CD4-positive, alpha-beta T cell treated with Interleukin-2 at 100 ng/mL for 4 hours (primary cell): ENCODE measurements around the gene NISCH.

Experiments
- DNase-seq: peaks from one replicate; pipeline ENCODE4 v3.0.0-alpha.2; 2020; ENCODE audit warnings: low spot score

The NISCH gene

GRCh38 chr3:52447512-52448355 is 7.7 kb upstream of the NISCH start:
- no peak for DNase-seq

- no peak for DNase-seq
Observed at GRCh38 chr3:52450489-52451236, 4.7 kb upstream of the NISCH start.

- no peak for DNase-seq
Observed at GRCh38 chr3:52451237-52452083, 3.9 kb upstream of the NISCH start.

GRCh38 chr3:52452126-52452525 is 3.3 kb upstream of the NISCH start:
- no peak for DNase-seq

- no peak for DNase-seq
Observed at GRCh38 chr3:52452570-52453221, 2.7 kb upstream of the NISCH start.

GRCh38 chr3:52453496-52454249 is 1.7 kb upstream of the NISCH start, which contains the start of gene TNNC1:
Gene TNNC1, minus strand, starts transcription at chr3:52454041. Its CDS starts 26 bp downstream, at chr3:52454015.
- DNase-seq, result no peak

GRCh38 chr3:52454250-52454937 is 1.0 kb upstream of the NISCH start:
- no peak for DNase-seq

- no peak for DNase-seq
Observed at GRCh38 chr3:52454938-52455282, 494 bp upstream of the NISCH start.

GRCh38 chr3:52456169-52456799 is 880 bp downstream of the NISCH start:
- no peak for DNase-seq

GRCh38 chr3:52456800-52457183 is 1.4 kb downstream of the NISCH start:
- DNase-seq, result no peak

GRCh38 chr3:52458031-52458760 is 2.8 kb downstream of the NISCH start:
- no peak for DNase-seq

GRCh38 chr3:52458770-52459545 is 3.6 kb downstream of the NISCH start:
- DNase-seq, result no peak

- no peak for DNase-seq
Observed at GRCh38 chr3:52461874-52462273, 6.5 kb downstream of the NISCH start.

GRCh38 chr3:52463416-52463815 is 8.0 kb downstream of the NISCH start:
- DNase-seq, result no peak

- no peak for DNase-seq
Observed at GRCh38 chr3:52468336-52468735, 12.9 kb downstream of the NISCH start.

GRCh38 chr3:52469001-52469400 is 13.6 kb downstream of the NISCH start:
- DNase-seq, result no peak

- DNase-seq, result no peak
Observed at GRCh38 chr3:52470920-52471319, 15.5 kb downstream of the NISCH start.

GRCh38 chr3:52471371-52472238 is 16.2 kb downstream of the NISCH start:
- peak; percentile 22 for DNase-seq
